ENCODE data around the gene EYA3. TPM values are rescaled to one million over a fixed set of nuclear protein-coding genes. Genes with fewer than 3 reads are reported as not detected.

The EYA3 gene
- total and polyA plus RNA-seq, 2 of the 4 experiments (the other 2 are of a cell fraction): 9.1 to 17.6 TPM

DNA sequence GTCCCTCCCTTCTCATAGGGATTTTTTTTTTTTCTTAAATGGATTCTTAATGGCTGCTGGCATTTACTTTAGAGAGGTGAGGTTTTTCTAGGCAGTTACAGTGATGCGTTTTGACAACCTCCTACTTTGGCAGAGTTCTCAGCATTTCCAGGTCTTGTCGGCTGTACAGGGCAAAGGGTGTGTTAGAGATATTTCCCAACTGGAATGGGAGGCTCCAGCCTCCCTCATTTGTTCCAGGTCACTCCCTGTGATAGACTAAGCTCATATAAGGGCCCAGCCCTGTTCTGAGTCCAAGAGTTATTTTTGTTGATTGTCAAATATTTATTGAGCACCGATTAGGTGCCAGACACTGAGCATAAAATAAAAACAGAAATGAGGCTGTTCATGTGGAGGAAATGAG, 136.3 kb downstream of the EYA3 start:
- ChIA-PET POLR2A (ENCODE audit: unreplicated experiment) (no interaction called here), CTCF (interaction anchor here (0.5 kb wide), 1 partner anchor 8 kb away, joined by 5 read pairs; no protein-coding TSS in a partner anchor)
- H3K36me3 ChIP-seq (ENCODE audit: control insufficient read depth, insufficient read depth, low read length): no peaks in the 10 kb centered on the region
- H3K79me1 ChIP-seq (ENCODE audit: low read depth in 1 of 2, low read length in 2 of 2): no peaks in the 10 kb centered on the region
- H2BK120ac ChIP-seq (ENCODE audit: low read depth, low read length): no peak overlapping the region
- H3K4ac ChIP-seq (ENCODE audit: low read depth, low read length): no peak overlapping the region
- TF ChIP-seq MAZ (IDR thresholded peaks at IDR 0.05; ENCODE audit: borderline replicate concordance, low read depth, low read length): no peak
- TF ChIP-seq, protein P1, sequence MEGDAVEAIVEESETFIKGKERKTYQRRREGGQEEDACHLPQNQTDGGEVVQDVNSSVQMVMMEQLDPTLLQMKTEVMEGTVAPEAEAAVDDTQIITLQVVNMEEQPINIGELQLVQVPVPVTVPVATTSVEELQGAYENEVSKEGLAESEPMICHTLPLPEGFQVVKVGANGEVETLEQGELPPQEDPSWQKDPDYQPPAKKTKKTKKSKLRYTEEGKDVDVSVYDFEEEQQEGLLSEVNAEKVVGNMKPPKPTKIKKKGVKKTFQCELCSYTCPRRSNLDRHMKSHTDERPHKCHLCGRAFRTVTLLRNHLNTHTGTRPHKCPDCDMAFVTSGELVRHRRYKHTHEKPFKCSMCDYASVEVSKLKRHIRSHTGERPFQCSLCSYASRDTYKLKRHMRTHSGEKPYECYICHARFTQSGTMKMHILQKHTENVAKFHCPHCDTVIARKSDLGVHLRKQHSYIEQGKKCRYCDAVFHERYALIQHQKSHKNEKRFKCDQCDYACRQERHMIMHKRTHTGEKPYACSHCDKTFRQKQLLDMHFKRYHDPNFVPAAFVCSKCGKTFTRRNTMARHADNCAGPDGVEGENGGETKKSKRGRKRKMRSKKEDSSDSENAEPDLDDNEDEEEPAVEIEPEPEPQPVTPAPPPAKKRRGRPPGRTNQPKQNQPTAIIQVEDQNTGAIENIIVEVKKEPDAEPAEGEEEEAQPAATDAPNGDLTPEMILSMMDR (conservative IDR thresholded peaks at IDR 0.05; ENCODE audit: low read depth, low read length): no peak
- no peak for TF ChIP-seq FOS (IDR thresholded peaks at IDR 0.05; ENCODE audit: low read depth, low read length)
- TF ChIP-seq NFE2L2 (IDR thresholded peaks at IDR 0.05; ENCODE audit: low read depth, low read length): no peak
- TF ChIP-seq RAD21 (IDR thresholded peaks at IDR 0.05; ENCODE audit: low read length): no peak
- no peak for TF ChIP-seq SMC3 (IDR thresholded peaks at IDR 0.05; ENCODE audit: low read depth, low read length)
- no peak for TF ChIP-seq RFX5 (IDR thresholded peaks at IDR 0.05; ENCODE audit: low read depth, low read length)
- TF ChIP-seq RCOR1 (IDR thresholded peaks at IDR 0.05; ENCODE audit: insufficient replicate concordance, low read length): no peak
- TF ChIP-seq, protein P2, sequence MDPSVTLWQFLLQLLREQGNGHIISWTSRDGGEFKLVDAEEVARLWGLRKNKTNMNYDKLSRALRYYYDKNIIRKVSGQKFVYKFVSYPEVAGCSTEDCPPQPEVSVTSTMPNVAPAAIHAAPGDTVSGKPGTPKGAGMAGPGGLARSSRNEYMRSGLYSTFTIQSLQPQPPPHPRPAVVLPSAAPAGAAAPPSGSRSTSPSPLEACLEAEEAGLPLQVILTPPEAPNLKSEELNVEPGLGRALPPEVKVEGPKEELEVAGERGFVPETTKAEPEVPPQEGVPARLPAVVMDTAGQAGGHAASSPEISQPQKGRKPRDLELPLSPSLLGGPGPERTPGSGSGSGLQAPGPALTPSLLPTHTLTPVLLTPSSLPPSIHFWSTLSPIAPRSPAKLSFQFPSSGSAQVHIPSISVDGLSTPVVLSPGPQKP (IDR thresholded peaks at IDR 0.05; ENCODE audit: borderline replicate concordance, low read depth, low read length): no peak
- no peak for TF ChIP-seq MXI1 (IDR thresholded peaks at IDR 0.05; ENCODE audit: borderline replicate concordance, low read depth, low read length)
- TF ChIP-seq CHD1 (IDR thresholded peaks at IDR 0.05; ENCODE audit: low read depth, low read length): no peak
- TF ChIP-seq, protein P3, sequence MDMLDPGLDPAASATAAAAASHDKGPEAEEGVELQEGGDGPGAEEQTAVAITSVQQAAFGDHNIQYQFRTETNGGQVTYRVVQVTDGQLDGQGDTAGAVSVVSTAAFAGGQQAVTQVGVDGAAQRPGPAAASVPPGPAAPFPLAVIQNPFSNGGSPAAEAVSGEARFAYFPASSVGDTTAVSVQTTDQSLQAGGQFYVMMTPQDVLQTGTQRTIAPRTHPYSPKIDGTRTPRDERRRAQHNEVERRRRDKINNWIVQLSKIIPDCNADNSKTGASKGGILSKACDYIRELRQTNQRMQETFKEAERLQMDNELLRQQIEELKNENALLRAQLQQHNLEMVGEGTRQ (IDR thresholded peaks at IDR 0.05; ENCODE audit: low read depth, low read length): no peak
- TF ChIP-seq BHLHE40 (IDR thresholded peaks at IDR 0.05; ENCODE audit: low read depth, low read length): no peak
- TF ChIP-seq POLR2A (IDR thresholded peaks at IDR 0.05; ENCODE audit: low read depth, low read length): no peak
- H4K91ac ChIP-seq (ENCODE audit: insufficient read depth, low read depth, low read length): no peak overlapping the region
- no peak overlapping the region for H3K14ac ChIP-seq (replicated peaks; ENCODE audit: low read depth, low read length)
- ATAC-seq (ENCODE audit: low read depth) (no peak), DNase-seq (no peak)
- no peak overlapping the region for H2BK15ac ChIP-seq (ENCODE audit: low read depth, low read length)
- no peak overlapping the region for H2AK9ac ChIP-seq (replicated peaks; ENCODE audit: low read depth, low read length, poor library complexity)
- no peak overlapping the region for H4K5ac ChIP-seq (ENCODE audit: low read depth, low read length)
- H3K4me2 ChIP-seq (ENCODE audit: low read depth, low read length): no peak overlapping the region
- intact Hi-C loops (cut with micrococcal nuclease): no loop called here
- in situ Hi-C loops (cut with MboI; ENCODE audit: low sequenced_read_pairs): no loop called here
- dilution Hi-C loops (cut with HindIII; ENCODE audit: low sequenced_read_pairs, unreplicated experiment): no loop called here
- no peak overlapping the region for H4K8ac ChIP-seq (ENCODE audit: low read depth in 2 of 2, low read length in 2 of 2)
- no peak overlapping the region for H3K18ac ChIP-seq (ENCODE audit: low read depth, low read length)
- no peak overlapping the region for H3K56ac ChIP-seq (ENCODE audit: extremely low read depth, insufficient read depth, low read length)
- H2BK20ac ChIP-seq (ENCODE audit: low read depth, low read length): no peak overlapping the region
- H3K23ac ChIP-seq (ENCODE audit: low read depth, low read length): no peak overlapping the region
- H2AK5ac ChIP-seq (ENCODE audit: low read depth, low read length): no peak overlapping the region
- H3K27me3 ChIP-seq (ENCODE audit: control insufficient read depth, insufficient read depth, low read length): peaks cover 32% of the 10 kb centered on the region
- H3K9ac ChIP-seq (ENCODE audit: low read depth, low read length): no peak overlapping the region
- no peaks in the 10 kb centered on the region; the same call in 1 of the 2 replicates for H3K9me1 ChIP-seq (ENCODE audit: insufficient read depth, low read length)
- no TSS peak for BruUV-seq (replicated peaks)
- WGBS, 2 experiments (ENCODE audit: extremely low coverage in 2 of 2, insufficient read length in 1 of 2): no CpG with 5 or more reads among the region's 3 CpGs
- H2BK5ac ChIP-seq (ENCODE audit: low read depth, low read length, poor library complexity, severe bottlenecking): no peak overlapping the region
- H3K9me3 ChIP-seq (ENCODE audit: control insufficient read depth, insufficient read depth, low read length): no peaks in the 10 kb centered on the region
- H2AFZ ChIP-seq (replicated peaks; ENCODE audit: low read length, poor library complexity): no peak overlapping the region
- H4K20me1 ChIP-seq (ENCODE audit: insufficient read depth, low read length): no peaks in the 10 kb centered on the region
- no peaks in the 10 kb centered on the region for H3K4me1 ChIP-seq (ENCODE audit: control insufficient read depth, insufficient read depth, low read length)
- H3K4me3 ChIP-seq (ENCODE audit: insufficient read depth, low read depth, low read length): no peak overlapping the region
- H3K27ac ChIP-seq (ENCODE audit: insufficient read depth, low read length): no peak overlapping the region

Data from IMR-90 (cell line).